OCI-LY1 (cell line): ENCODE measurements around the gene MYO10.

ENCODE experiments used
- H2AFZ ChIP-seq: fragments of 200-600 bp; sonication (generic), shearing (Covaris generic); 2 replicates; pipeline ENCODE4 v1.6.0; 2014; ENCODE audit warnings: antibody characterized with exemption, mild to moderate bottlenecking, low read length
- H3F3A ChIP-seq: fragments of 200-600 bp; sonication (generic), shearing (Covaris generic); 2 replicates; pipeline ENCODE4 v1.6.0; 2014; ENCODE audit warnings: mild to moderate bottlenecking, antibody characterized with exemption, low read length, moderate library complexity; ENCODE audit not compliant: insufficient read depth
- H3K27ac ChIP-seq: fragments of 200-600 bp; sonication (generic); 2 replicates; pipeline ENCODE4 v1.5.1; 2014; ENCODE audit warnings: low read length, mixed run types, mild to moderate bottlenecking, low read depth; ENCODE audit not compliant: poor library complexity, severe bottlenecking
- H3K27me3 ChIP-seq: fragments of 200-600 bp; sonication (generic); 2 replicates; pipeline ENCODE4 v1.6.0; 2014; ENCODE audit warnings: antibody characterized with exemption, mild to moderate bottlenecking, low read length, moderate library complexity; ENCODE audit not compliant: insufficient read depth
- H3K36me3 ChIP-seq: fragments of 200-600 bp; sonication (generic); 2 replicates; pipeline ENCODE4 v1.6.1; 2014; ENCODE audit warnings: mild to moderate bottlenecking, antibody characterized with exemption, low read length, moderate library complexity, mixed read lengths; ENCODE audit not compliant: insufficient read depth
- H3K4me1 ChIP-seq: fragments of 200-600 bp; sonication (generic); 2 replicates; pipeline ENCODE4 v1.5.1; 2014; ENCODE audit warnings: mild to moderate bottlenecking, low read length, moderate library complexity; ENCODE audit not compliant: insufficient read depth, severe bottlenecking
- H3K4me2 ChIP-seq: fragments of 200-600 bp; sonication (generic), shearing (Covaris generic); 2 replicates; pipeline ENCODE4 v1.6.1; 2014; ENCODE audit warnings: low read length
- H3K4me3 ChIP-seq: fragments of 200-600 bp; sonication (generic); 2 replicates; pipeline ENCODE4 v1.5.1; 2014; ENCODE audit warnings: low read length, low read depth, mild to moderate bottlenecking, mixed read lengths; ENCODE audit not compliant: poor library complexity, severe bottlenecking
- H3K79me2 ChIP-seq: fragments of 200-600 bp; shearing (Covaris generic); 2 replicates; pipeline ENCODE4 v1.6.1; 2016; ENCODE audit warnings: mixed run types, low read length, mixed read lengths; ENCODE audit not compliant: insufficient read depth
- H3K9ac ChIP-seq: fragments of 200-600 bp; sonication (generic), shearing (Covaris generic); 2 replicates; pipeline ENCODE4 v1.6.1; 2014; ENCODE audit warnings: mild to moderate bottlenecking, low read length, mixed read lengths
- H3K9me2 ChIP-seq: fragments of 200-600 bp; sonication (generic), shearing (Covaris generic); 2 replicates; pipeline ENCODE4 v1.6.1; 2014; ENCODE audit warnings: low read depth, mild to moderate bottlenecking, low read length, mixed read lengths
- H3K9me3 ChIP-seq: fragments of 200-600 bp; shearing (Covaris generic); 2 replicates; pipeline ENCODE4 v1.6.1; 2014; ENCODE audit warnings: low read length, mixed read lengths
- H4K20me1 ChIP-seq: fragments of 200-600 bp; sonication (generic), shearing (Covaris generic); 2 replicates; pipeline ENCODE4 v1.6.0; 2016; ENCODE audit warnings: mild to moderate bottlenecking, low read length; ENCODE audit not compliant: insufficient read depth
- EZH2 ChIP-seq: fragments of 200-600 bp; sonication (generic), shearing (Covaris generic); IDR thresholded peaks from 2 replicates; pipeline ENCODE4 v1.8.0; 2017; ENCODE audit warnings: borderline replicate concordance, mixed run types, mild to moderate bottlenecking, antibody characterized with exemption, low read length, moderate library complexity, mixed read lengths
- TF ChIP-seq, protein P1 (sequence below): fragments of 200-600 bp; sonication (generic), shearing (Covaris generic); IDR thresholded peaks from 2 replicates; pipeline ENCODE4 v1.5.1; 2017; ENCODE audit warnings: mild to moderate bottlenecking, antibody characterized with exemption, low read length, moderate library complexity, mixed read lengths

The MYO10 gene

GRCh38 chr5:16727755-16728325, 208.2 kb downstream of the MYO10 start:
- H3K9me3 ChIP-seq = no peaks in the 10 kb centered on the region
- no peak overlapping the region for H3K9ac ChIP-seq
- no peak overlapping the region for H3K27ac ChIP-seq
- no peak overlapping the region for H3K4me3 ChIP-seq
- no peaks in the 10 kb centered on the region for H3K36me3 ChIP-seq
- no peak overlapping the region for H2AFZ ChIP-seq
- H3K27me3 ChIP-seq = no peaks in the 10 kb centered on the region
- no peaks in the 10 kb centered on the region for H3K4me1 ChIP-seq
- TF ChIP-seq, protein P1, sequence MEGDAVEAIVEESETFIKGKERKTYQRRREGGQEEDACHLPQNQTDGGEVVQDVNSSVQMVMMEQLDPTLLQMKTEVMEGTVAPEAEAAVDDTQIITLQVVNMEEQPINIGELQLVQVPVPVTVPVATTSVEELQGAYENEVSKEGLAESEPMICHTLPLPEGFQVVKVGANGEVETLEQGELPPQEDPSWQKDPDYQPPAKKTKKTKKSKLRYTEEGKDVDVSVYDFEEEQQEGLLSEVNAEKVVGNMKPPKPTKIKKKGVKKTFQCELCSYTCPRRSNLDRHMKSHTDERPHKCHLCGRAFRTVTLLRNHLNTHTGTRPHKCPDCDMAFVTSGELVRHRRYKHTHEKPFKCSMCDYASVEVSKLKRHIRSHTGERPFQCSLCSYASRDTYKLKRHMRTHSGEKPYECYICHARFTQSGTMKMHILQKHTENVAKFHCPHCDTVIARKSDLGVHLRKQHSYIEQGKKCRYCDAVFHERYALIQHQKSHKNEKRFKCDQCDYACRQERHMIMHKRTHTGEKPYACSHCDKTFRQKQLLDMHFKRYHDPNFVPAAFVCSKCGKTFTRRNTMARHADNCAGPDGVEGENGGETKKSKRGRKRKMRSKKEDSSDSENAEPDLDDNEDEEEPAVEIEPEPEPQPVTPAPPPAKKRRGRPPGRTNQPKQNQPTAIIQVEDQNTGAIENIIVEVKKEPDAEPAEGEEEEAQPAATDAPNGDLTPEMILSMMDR = no peak
- no peak for TF ChIP-seq EZH2
- no peak overlapping the region for H3K4me2 ChIP-seq
- no peaks in the 10 kb centered on the region for H4K20me1 ChIP-seq
- no peaks in the 10 kb centered on the region for H3K9me2 ChIP-seq
- H3K79me2 ChIP-seq = no peaks in the 10 kb centered on the region
- no peaks in the 10 kb centered on the region for H3F3A ChIP-seq

DNA sequence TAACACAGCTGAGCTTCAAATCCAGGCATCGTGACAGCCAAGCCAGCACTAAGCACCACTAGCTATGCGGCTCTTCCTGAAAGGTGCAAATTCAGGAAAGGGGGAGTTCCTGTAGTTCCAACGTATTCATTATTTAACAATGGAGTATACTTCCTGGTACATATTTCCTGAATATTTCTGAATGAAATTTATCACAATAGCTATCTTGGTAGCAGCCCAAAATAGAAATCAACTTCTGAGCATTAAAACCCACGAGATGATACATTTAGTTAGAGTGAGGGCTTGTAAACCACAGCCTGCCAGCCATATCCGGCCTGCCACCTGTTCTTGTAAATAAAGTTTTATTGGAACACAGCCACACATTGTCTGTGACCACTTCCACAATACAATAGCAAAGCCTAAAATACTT, 209.5 kb downstream of the MYO10 start:
- Histone ChIP-seq H3K4me1 (no peaks in the 10 kb centered on the region), H3K27me3 (no peaks in the 10 kb centered on the region), H2AFZ (no peak overlapping the region), H3K27ac (no peak overlapping the region), H4K20me1 (no peaks in the 10 kb centered on the region), H3K9me3 (no peaks in the 10 kb centered on the region), H3K9me2 (no peaks in the 10 kb centered on the region), H3K36me3 (no peaks in the 10 kb centered on the region), H3F3A (no peaks in the 10 kb centered on the region), H3K4me2 (no peak overlapping the region), H3K4me3 (no peak overlapping the region), H3K79me2 (no peaks in the 10 kb centered on the region), H3K9ac (no peak overlapping the region)
- TF ChIP-seq, protein P1 = no peak
- no peak for TF ChIP-seq EZH2

DNA sequence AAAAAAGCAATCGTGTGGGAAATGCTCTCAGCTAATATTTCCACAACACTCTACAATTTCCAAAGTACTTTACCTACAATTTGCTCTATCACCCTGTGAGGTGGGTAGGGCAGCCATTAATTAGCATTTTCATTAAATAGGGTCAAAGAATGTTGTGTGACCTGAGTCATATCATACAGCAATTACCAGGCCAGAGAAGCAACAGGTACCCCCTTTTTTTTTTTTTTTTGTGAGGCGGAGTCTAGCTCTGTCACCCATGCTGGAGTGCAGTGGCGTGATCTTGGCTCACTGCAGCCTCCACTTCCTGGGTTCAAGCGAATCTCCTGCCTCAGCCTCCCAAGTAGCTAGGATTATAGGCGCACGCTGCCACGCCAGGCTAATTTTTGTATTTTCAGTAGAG, 210.5 kb downstream of the MYO10 start:
- Histone ChIP-seq H3K9ac (no peak overlapping the region), H3K4me1 (no peaks in the 10 kb centered on the region), H3K36me3 (no peaks in the 10 kb centered on the region), H4K20me1 (no peaks in the 10 kb centered on the region), H3K4me3 (no peak overlapping the region), H2AFZ (no peak overlapping the region), H3K27me3 (no peaks in the 10 kb centered on the region), H3K9me3 (no peaks in the 10 kb centered on the region), H3K4me2 (no peak overlapping the region), H3K79me2 (no peaks in the 10 kb centered on the region), H3F3A (no peaks in the 10 kb centered on the region), H3K9me2 (no peaks in the 10 kb centered on the region), H3K27ac (no peak overlapping the region)
- TF ChIP-seq, protein P1 = no peak
- no peak for TF ChIP-seq EZH2
